Uterus (tissue), 2 donors: ENCODE measurements around the gene CEACAM3.

ENCODE experiments used
- CTCF ChIP-seq, 4 experiments: fragments of 200-600 bp in 2 of 4; fragments of 450-650 bp in 2 of 4; sonication (generic) in 2 of 4; IDR thresholded peaks; one replicate each; pipeline ENCODE4 v1.5.1; 2016 to 2019; ENCODE audit warnings: antibody characterized with exemption in 4 of 4, mild to moderate bottlenecking in 2 of 4, moderate library complexity in 1 of 4
- POLR2A ChIP-seq, 2 donors: fragments of 450-650 bp; IDR thresholded peaks; one replicate each; pipeline ENCODE4 v1.6.1; 2016; ENCODE audit warnings: antibody characterized with exemption in 2 of 2, mild to moderate bottlenecking in 1 of 2, moderate library complexity in 1 of 2

GRCh38 chr19:41784312-41784711 lies 12.1 kb upstream of the CEACAM3 start:
- TF ChIP-seq POLR2A (IDR thresholded peaks at IDR 0.05) (no peak), CTCF (IDR thresholded peaks at IDR 0.05) (no peak)
